GM18909 (cell line): ENCODE measurements around the gene SRRT.
"Not testable (repeated sequence)": the region's sequence is repeated elsewhere in the genome, so short reads cannot be mapped to it uniquely, and the experiment has no call there.

Experiments used
- ATAC-seq: cut with Tn5 transposase; IDR thresholded peaks from one replicate; pipeline ENCODE4 v1.9.1; 2021; ENCODE audit warnings: mild to moderate bottlenecking; ENCODE audit not compliant: unreplicated experiment, poor library complexity

The SRRT gene

GRCh38 chr7:100854899-100855298 lies 20.0 kb upstream of the SRRT start:
- ATAC-seq = not testable (repeated sequence)

GRCh38 chr7:100855515-100855914 lies 19.4 kb upstream of the SRRT start:
- ATAC-seq = no peak

- no peak for ATAC-seq
These were observed 18.0 kb upstream of the SRRT start for GRCh38 chr7:100856871-100857282.

GRCh38 chr7:100859856-100860255 lies 15.0 kb upstream of the SRRT start:
- ATAC-seq = no peak

- ATAC-seq = no peak
These were observed 13.9 kb upstream of the SRRT start for GRCh38 chr7:100860702-100861615.

- ATAC-seq = no peak
These were observed 13.3 kb upstream of the SRRT start for GRCh38 chr7:100861616-100861985.

GRCh38 chr7:100863406-100863950 lies 11.4 kb upstream of the SRRT start:
- ATAC-seq = no peak

- ATAC-seq = no peak
These were observed 10.5 kb upstream of the SRRT start for GRCh38 chr7:100864263-100864845.

- no peak for ATAC-seq
These were observed 9.5 kb upstream of the SRRT start for GRCh38 chr7:100865372-100865911.

GRCh38 chr7:100865938-100866728 lies 8.8 kb upstream of the SRRT start:
- ATAC-seq = no peak

GRCh38 chr7:100866729-100867039 lies 8.2 kb upstream of the SRRT start:
- ATAC-seq = no peak

GRCh38 chr7:100867040-100867775 lies 7.7 kb upstream of the SRRT start, which contains the start of gene TRIP6:
Gene TRIP6 (plus strand): TSS chr7:100867387. CDS start chr7:100867498, 111 bp downstream.
- ATAC-seq = peak; percentile 56

GRCh38 chr7:100867776-100868485 lies 7.0 kb upstream of the SRRT start:
- peak; percentile 27 for ATAC-seq

GRCh38 chr7:100873599-100874299 lies 1.2 kb upstream of the SRRT start:
- no peak for ATAC-seq

GRCh38 chr7:100874300-100874576 lies 665 bp upstream of the SRRT start:
- ATAC-seq = no peak

GRCh38 chr7:100875356-100875751 lies 451 bp downstream of the SRRT start:
- ATAC-seq = peak; percentile 30

GRCh38 chr7:100878013-100878412 lies 3.1 kb downstream of the SRRT start:
- no peak for ATAC-seq

- no peak for ATAC-seq
These were observed 3.8 kb downstream of the SRRT start for GRCh38 chr7:100878685-100879084.
